Epithelial cell of alveolus of lung (primary cell): ENCODE results near the gene DHRS12. TPM values are rescaled to one million over a fixed set of nuclear protein-coding genes. Genes with fewer than 3 reads are reported as not detected.

Experiments used
- total RNA-seq: library from RNA; depleted of rRNA; stranded (reverse); fragments of >200 nt; gene quantifications from 2 replicates; pipeline ENCODE4 v1.2.1, GENCODE V29; 2015

Gene DHRS12
- 1.8 and 5.8 TPM in 2 replicates for total RNA-seq

GRCh38 chr13:51803422-51804294, at the start of gene DHRS12:
Gene DHRS12, minus strand, starts transcription at chr13:51804163. Its CDS starts 4,504 bp downstream, at chr13:51799659.

DNA sequence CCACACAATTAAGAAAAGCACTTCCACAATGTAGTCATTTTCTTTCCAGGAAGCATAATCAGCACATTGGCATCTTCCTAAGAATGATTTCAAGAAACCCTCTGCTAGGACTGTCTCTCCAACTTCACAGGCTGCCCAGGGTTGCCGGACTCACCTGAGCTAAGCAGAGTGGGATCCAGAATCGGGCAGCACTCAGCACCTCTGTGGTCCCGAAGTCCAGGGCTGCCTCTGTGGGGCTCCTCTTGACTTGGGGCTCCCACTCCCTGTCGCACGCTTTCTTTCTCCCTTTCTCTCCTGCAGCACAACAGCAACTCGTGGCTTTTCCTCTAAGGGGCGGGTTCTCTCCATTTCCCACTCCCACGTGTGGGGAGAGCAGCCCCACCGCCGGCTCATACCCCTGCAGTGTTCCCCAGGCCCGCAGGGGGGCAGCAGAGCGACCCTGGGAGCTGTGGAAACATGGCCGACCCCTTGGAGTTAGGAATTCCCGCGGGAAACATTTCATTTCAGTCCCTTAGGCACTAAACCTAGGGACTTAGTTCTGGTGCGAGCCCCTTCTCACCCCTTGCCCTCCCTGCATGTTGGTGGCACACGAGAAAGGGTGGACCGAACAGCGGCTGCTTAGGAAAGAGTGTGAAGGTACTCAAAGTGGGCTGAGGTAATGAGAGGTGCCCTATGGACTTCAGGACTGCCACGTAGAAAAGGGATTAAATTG, 41.1 kb upstream of the DHRS12 start, which contains the start of gene TMEM272:
TMEM272 (minus strand) TSS at position 316 of the 712 bp plus-strand sequence. CDS start 6,647 bp downstream, outside the sequence.

Other genes starting within 250 kb of the DHRS12 start
- 4.9 and 5.8 TPM in 2 replicates for gene WDFY2, start 219.7 kb downstream of the DHRS12 start, total RNA-seq
- not detected in 2 replicates for gene TMEM272, start 41.0 kb upstream of the DHRS12 start, total RNA-seq
- not detected in 2 replicates for gene CCDC70, start 57.8 kb upstream of the DHRS12 start, total RNA-seq
- gene ATP7B, start 207.3 kb upstream of the DHRS12 start, total RNA-seq = 2.9 and 3.1 TPM in 2 replicates
- 9.4 and 32.0 TPM in 2 replicates for gene ALG11, start 208.2 kb upstream of the DHRS12 start, total RNA-seq
- 9.1 and 14.5 TPM in 2 replicates for gene UTP14C, start 220.5 kb upstream of the DHRS12 start, total RNA-seq